OCI-LY7 (cell line): ENCODE data around the gene ZNRF3.
"Not testable (repeated sequence)": the region's sequence is repeated elsewhere in the genome, so short reads cannot be mapped to it uniquely, and the experiment has no call there.

Experiments used
- EZH2phosphoT487 ChIP-seq: fragments of 200-600 bp; sonication (generic); IDR thresholded peaks from 2 replicates; pipeline ENCODE4 v1.6.1; 2018; ENCODE audit warnings: low read depth, borderline replicate concordance, mild to moderate bottlenecking, mixed run types, antibody characterized with exemption, low read length, moderate library complexity, mixed read lengths
- TF ChIP-seq, protein P1 (sequence below): fragments of 200-600 bp; sonication (generic); conservative IDR thresholded peaks from 2 replicates; pipeline ENCODE4 v1.5.1; 2014; ENCODE audit warnings: mild to moderate bottlenecking, antibody characterized with exemption, low read length, moderate library complexity, mixed read lengths

- TF ChIP-seq, protein P1, sequence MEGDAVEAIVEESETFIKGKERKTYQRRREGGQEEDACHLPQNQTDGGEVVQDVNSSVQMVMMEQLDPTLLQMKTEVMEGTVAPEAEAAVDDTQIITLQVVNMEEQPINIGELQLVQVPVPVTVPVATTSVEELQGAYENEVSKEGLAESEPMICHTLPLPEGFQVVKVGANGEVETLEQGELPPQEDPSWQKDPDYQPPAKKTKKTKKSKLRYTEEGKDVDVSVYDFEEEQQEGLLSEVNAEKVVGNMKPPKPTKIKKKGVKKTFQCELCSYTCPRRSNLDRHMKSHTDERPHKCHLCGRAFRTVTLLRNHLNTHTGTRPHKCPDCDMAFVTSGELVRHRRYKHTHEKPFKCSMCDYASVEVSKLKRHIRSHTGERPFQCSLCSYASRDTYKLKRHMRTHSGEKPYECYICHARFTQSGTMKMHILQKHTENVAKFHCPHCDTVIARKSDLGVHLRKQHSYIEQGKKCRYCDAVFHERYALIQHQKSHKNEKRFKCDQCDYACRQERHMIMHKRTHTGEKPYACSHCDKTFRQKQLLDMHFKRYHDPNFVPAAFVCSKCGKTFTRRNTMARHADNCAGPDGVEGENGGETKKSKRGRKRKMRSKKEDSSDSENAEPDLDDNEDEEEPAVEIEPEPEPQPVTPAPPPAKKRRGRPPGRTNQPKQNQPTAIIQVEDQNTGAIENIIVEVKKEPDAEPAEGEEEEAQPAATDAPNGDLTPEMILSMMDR: not testable (repeated sequence)
- TF ChIP-seq EZH2phosphoT487: not testable (repeated sequence)
Measured at GRCh38 chr22:28868389-28868788, 15.0 kb upstream of the ZNRF3 start.
